CD14-positive monocyte (primary cell): ENCODE measurements around the gene CLIC3. TPM values are rescaled to one million over a fixed set of nuclear protein-coding genes. Genes with fewer than 3 reads are reported as not detected.

Experiments
- DNase-seq, 3 donors: peaks; one replicate each; pipeline ENCODE4 v3.0.0-alpha.2; 2011 to 2022
- H2AFZ ChIP-seq: 2 replicates; pipeline ENCODE4 v1.6.0; 2012; ENCODE audit warnings: mild to moderate bottlenecking, low read depth, low read length, inconsistent platforms; ENCODE audit not compliant: insufficient read depth, poor library complexity, severe bottlenecking
- H3K27ac ChIP-seq, 2 donors: 1 replicate in 1 of 2; 2 replicates in 1 of 2; pipeline ENCODE4 v1.5.1; 2012 to 2013; ENCODE audit warnings: low read length in 2 of 2, control low read depth in 1 of 2, inconsistent platforms in 1 of 2, low read depth in 1 of 2, mild to moderate bottlenecking in 1 of 2
- H3K27me3 ChIP-seq, 2 donors: one replicate each; pipeline versions ENCODE4 v1.6.0 to v1.6.1; 2011 to 2013; ENCODE audit warnings: low read length in 2 of 2; ENCODE audit not compliant: control insufficient read depth in 2 of 2, insufficient read depth in 2 of 2
- H3K36me3 ChIP-seq, 2 donors: replicated peaks in 1 of 2; 1 replicate in 1 of 2; 2 replicates in 1 of 2; pipeline versions ENCODE4 v1.5.1 to v1.6.1; 2012 to 2013; ENCODE audit warnings: low read length in 2 of 2, control low read depth in 1 of 2, inconsistent platforms in 1 of 2, mild to moderate bottlenecking in 1 of 2; ENCODE audit not compliant: insufficient read depth in 2 of 2, control insufficient read depth in 1 of 2
- H3K4me1 ChIP-seq, 2 donors: 1 replicate in 1 of 2; 2 replicates in 1 of 2; pipeline versions ENCODE4 v1.5.1 to v1.6.1; 2012 to 2013; ENCODE audit warnings: low read length in 2 of 2, control low read depth in 1 of 2, inconsistent platforms in 1 of 2, mild to moderate bottlenecking in 1 of 2, moderate library complexity in 1 of 2; ENCODE audit not compliant: insufficient read depth in 2 of 2, control insufficient read depth in 1 of 2
- H3K4me2 ChIP-seq: replicated peaks from 2 replicates; pipeline ENCODE3; 2012; ENCODE audit warnings: low read length, moderate library complexity, mild to moderate bottlenecking; ENCODE audit not compliant: poor library complexity, severe bottlenecking; ENCODE audit errors: extremely low read depth
- H3K4me3 ChIP-seq, 3 experiments: fragments of 200-600 bp in 1 of 3; sonication (generic) in 1 of 3; replicated peaks in 1 of 3; 1 replicate in 2 of 3; 2 replicates in 1 of 3; pipeline ENCODE4 v1.5.1; 2011 to 2013; ENCODE audit warnings: low read length in 3 of 3, mild to moderate bottlenecking in 3 of 3, control low read depth in 2 of 3, low read depth in 2 of 3, inconsistent platforms in 1 of 3, moderate library complexity in 1 of 3
- H3K79me2 ChIP-seq: 2 replicates; pipeline ENCODE4 v1.6.0; 2012; ENCODE audit warnings: mild to moderate bottlenecking, control low read depth, inconsistent platforms, low read length, moderate library complexity; ENCODE audit not compliant: insufficient read depth
- H3K9ac ChIP-seq: 2 replicates; pipeline ENCODE4 v1.6.0; 2017; ENCODE audit warnings: low read length, mild to moderate bottlenecking; ENCODE audit not compliant: insufficient read depth, poor library complexity, severe bottlenecking
- H3K9me3 ChIP-seq, 2 donors: replicated peaks in 1 of 2; 1 replicate in 1 of 2; 2 replicates in 1 of 2; pipeline versions ENCODE4 v1.5.1 to v1.6.1; 2012 to 2013; ENCODE audit warnings: low read length in 2 of 2, control low read depth in 1 of 2; ENCODE audit not compliant: control insufficient read depth in 1 of 2, insufficient read depth in 1 of 2
- H4K20me1 ChIP-seq: 2 replicates; pipeline ENCODE4 v1.6.0; 2012; ENCODE audit warnings: mild to moderate bottlenecking, low read length, control low read depth, moderate library complexity; ENCODE audit not compliant: insufficient read depth
- H3K27ac Mint-ChIP-seq, 7 donors: one replicate each; pipeline ENCODE4 v1.8.0; 2020; ENCODE audit warnings: mild to moderate bottlenecking in 7 of 7, mixed read lengths in 7 of 7, moderate library complexity in 6 of 7, inconsistent platforms in 2 of 7
- H3K27me3 Mint-ChIP-seq, 3 donors: one replicate each; pipeline ENCODE4 v1.8.0; 2021 to 2022; ENCODE audit warnings: low read depth in 3 of 3, mild to moderate bottlenecking in 3 of 3, mixed read lengths in 3 of 3, moderate library complexity in 3 of 3, inconsistent platforms in 1 of 3
- H3K36me3 Mint-ChIP-seq, 2 donors: one replicate each; pipeline ENCODE4 v1.8.0; 2020; ENCODE audit warnings: mixed read lengths in 2 of 2, inconsistent platforms in 1 of 2, mild to moderate bottlenecking in 1 of 2
- H3K4me1 Mint-ChIP-seq: one replicate; pipeline ENCODE4 v1.8.0; 2020; ENCODE audit warnings: mild to moderate bottlenecking, mixed read lengths
- H3K4me3 Mint-ChIP-seq, 2 donors: one replicate each; pipeline ENCODE4 v1.8.0; 2020; ENCODE audit warnings: mild to moderate bottlenecking in 2 of 2, mixed read lengths in 2 of 2, moderate library complexity in 1 of 2
- H3K9me3 Mint-ChIP-seq, 7 donors: one replicate each; pipeline ENCODE4 v1.8.0; 2020 to 2022; ENCODE audit warnings: mixed read lengths in 7 of 7, mild to moderate bottlenecking in 6 of 7, moderate library complexity in 6 of 7, inconsistent platforms in 2 of 7
- CTCF ChIP-seq: fragments of 200-600 bp; IDR thresholded peaks from one replicate; pipeline ENCODE4 v1.8.0; 2022; ENCODE audit warnings: antibody characterized with exemption, mild to moderate bottlenecking
- WGBS: methylation state at CpG from one replicate; pipeline ENCODE4 v1.1.5; 2013; ENCODE audit warnings: missing lambda C conversion rate; ENCODE audit not compliant: insufficient coverage; 5-methylcytosine and 5-hydroxymethylcytosine counted together
- intact Hi-C, 2 donors: fragments of 100-400 bp; cut with micrococcal nuclease; formaldehyde crosslinking; loops; one replicate each; pipeline versions ENCODE4 v1.15.0 to v1.15.1; 2023
- polyA plus RNA-seq, 3 donors: library from polyadenylated mRNA; depleted of rRNA in 1 of 3; unstranded in 2 of 3; stranded (reverse) in 1 of 3; fragments of 300-500 nt in 2 of 3; fragments of >200 nt in 1 of 3; fragmentation: Illumina TruSeq in 2 of 3; gene quantifications; 1 replicate in 2 of 3; 2 replicates in 1 of 3; pipeline ENCODE4 v1.2.3, GENCODE V29; 2012 to 2021

The CLIC3 gene
- polyA plus RNA-seq, 3 donors: 0.29 to 0.51 TPM; not detected in 1

- H3K4me1 Mint-ChIP-seq: peaks cover 23% of the 10 kb centered on the region
- WGBS: 91% methylated on average over 8 of the region's 10 CpGs
- H3K4me3 ChIP-seq: no peak overlapping the region
- no peak overlapping the region for H2AFZ ChIP-seq
- peaks cover 5 to 26% of the 10 kb centered on the region in 2 donors for H3K36me3 Mint-ChIP-seq
- intact Hi-C loops: loop anchor here in 1 of 2 donors (10.0 kb wide), 1 partner anchor 93 kb away; the partner anchor contains the start of genes C8G and FBXW5
- H3K27ac ChIP-seq: no peak overlapping the region
- H3K79me2 ChIP-seq: peaks cover 34% of the 10 kb centered on the region
- no peak overlapping the region for H3K4me3 Mint-ChIP-seq
- H3K27ac Mint-ChIP-seq: no peak overlapping the region
- H3K9ac ChIP-seq: no peak overlapping the region
- no peaks in the 10 kb centered on the region for H3K9me3 ChIP-seq
- peaks cover 51% of the 10 kb centered on the region for H4K20me1 ChIP-seq
- no peak overlapping the region for H3K4me2 ChIP-seq
- no peak for DNase-seq
- peaks cover 15 to 22% of the 10 kb centered on the region in 2 donors for H3K36me3 ChIP-seq
- H3K27me3 ChIP-seq: no peaks in the 10 kb centered on the region
- no peak for TF ChIP-seq CTCF
- H3K4me1 ChIP-seq: peaks cover 21 to 34% of the 10 kb centered on the region in 2 donors
- H3K27me3 Mint-ChIP-seq: peaks cover 0 to 2% (median 1%) of the 10 kb centered on the region in 3 donors
- no peaks in the 10 kb centered on the region for H3K9me3 Mint-ChIP-seq
These were observed 41.1 kb upstream of the CLIC3 start for GRCh38 chr9:137037483-137037882.

GRCh38 chr9:137037035-137037434 lies 40.7 kb upstream of the CLIC3 start:
- DNase-seq: no peak
- Mint-ChIP-seq H3K9me3 (no peaks in the 10 kb centered on the region), H3K27ac (no peak overlapping the region), H3K4me3 (no peak overlapping the region), H3K27me3 (peaks cover 0 to 1% (median 0%) of the 10 kb centered on the region in 3 donors), H3K36me3 (peaks cover 5 to 26% of the 10 kb centered on the region in 2 donors), H3K4me1 (peaks cover 25% of the 10 kb centered on the region)
- Histone ChIP-seq H3K27me3 (no peaks in the 10 kb centered on the region), H3K4me2 (no peak overlapping the region), H3K9ac (no peak overlapping the region), H3K9me3 (no peaks in the 10 kb centered on the region), H4K20me1 (peaks cover 52% of the 10 kb centered on the region), H3K36me3 (peaks cover 15 to 22% of the 10 kb centered on the region in 2 donors), H3K79me2 (peaks cover 38% of the 10 kb centered on the region), H3K27ac (no peak overlapping the region), H3K4me3 (no peak overlapping the region), H3K4me1 (peaks cover 26 to 38% of the 10 kb centered on the region in 2 donors), H2AFZ (no peak overlapping the region)
- intact Hi-C loops: loop anchor here in 1 of 2 donors (10.0 kb wide), 1 partner anchor 92 kb away; the partner anchor contains the start of genes C8G and FBXW5
- 83% methylated on average over 4 of the region's 13 CpGs for WGBS
- TF ChIP-seq CTCF: no peak
